Cerebellar nuclear complex (tissue), 1 donor: Measurements from ENCODE around the gene TBX1.

Source experiments
- DNase-seq, 2 experiments: peaks; one replicate each; lab custom pipeline; 2025; lab: John Stamatoyannopoulos, UW

TBX1 gene

GRCh38 chr22:19738664-19739447, 21.7 kb upstream of the TBX1 start:
- DNase-seq: no peak

- DNase-seq: no peak
Observed at GRCh38 chr22:19739448-19739895, 21.1 kb upstream of the TBX1 start.

GRCh38 chr22:19739911-19740449, 20.6 kb upstream of the TBX1 start:
- DNase-seq: no peak

- no peak for DNase-seq
Observed at GRCh38 chr22:19740586-19740985, 20.0 kb upstream of the TBX1 start.

- DNase-seq: no peak
Observed at GRCh38 chr22:19741053-19741452, 19.5 kb upstream of the TBX1 start.

GRCh38 chr22:19742160-19743066, 18.2 kb upstream of the TBX1 start:
- DNase-seq: no peak

GRCh38 chr22:19743081-19743480, 17.5 kb upstream of the TBX1 start:
- DNase-seq: no peak

GRCh38 chr22:19743651-19744050, 16.9 kb upstream of the TBX1 start:
- no peak for DNase-seq

GRCh38 chr22:19744350-19745006, 16.1 kb upstream of the TBX1 start:
- DNase-seq: no peak

- DNase-seq: no peak
Observed at GRCh38 chr22:19745155-19746101, 15.2 kb upstream of the TBX1 start.

- no peak for DNase-seq
Observed at GRCh38 chr22:19746726-19747125, 13.9 kb upstream of the TBX1 start.

- DNase-seq: no peak
Observed at GRCh38 chr22:19747551-19747950, 13.0 kb upstream of the TBX1 start.

GRCh38 chr22:19748139-19748538, 12.4 kb upstream of the TBX1 start:
- DNase-seq: no peak

- no peak for DNase-seq
Observed at GRCh38 chr22:19748991-19749664, 11.4 kb upstream of the TBX1 start.

- no peak for DNase-seq
Observed at GRCh38 chr22:19749876-19750275, 10.7 kb upstream of the TBX1 start.

GRCh38 chr22:19750507-19751490, 9.8 kb upstream of the TBX1 start:
- DNase-seq: no peak

GRCh38 chr22:19751497-19752245, 8.9 kb upstream of the TBX1 start:
- DNase-seq: no peak

GRCh38 chr22:19753090-19753842, 7.3 kb upstream of the TBX1 start:
- DNase-seq: no peak
